Skin of body (tissue), 2 donors: ENCODE data around the gene DBNL. TPM values are rescaled to one million over a fixed set of nuclear protein-coding genes. Genes with fewer than 3 reads are reported as not detected.
"Not testable (repeated sequence)": the region's sequence is repeated elsewhere in the genome, so short reads cannot be mapped to it uniquely, and the experiment has no call there.

Source experiments
- DNase-seq: peaks from one replicate; lab custom pipeline; 2025; lab: John Stamatoyannopoulos, UW
- total RNA-seq: library from RNA; depleted of rRNA; stranded (reverse); fragments of >200 nt; gene quantifications from one replicate; pipeline ENCODE4 v1.2.3, GENCODE V29; 2014

The DBNL gene
- total RNA-seq: 47.2 TPM

DNA sequence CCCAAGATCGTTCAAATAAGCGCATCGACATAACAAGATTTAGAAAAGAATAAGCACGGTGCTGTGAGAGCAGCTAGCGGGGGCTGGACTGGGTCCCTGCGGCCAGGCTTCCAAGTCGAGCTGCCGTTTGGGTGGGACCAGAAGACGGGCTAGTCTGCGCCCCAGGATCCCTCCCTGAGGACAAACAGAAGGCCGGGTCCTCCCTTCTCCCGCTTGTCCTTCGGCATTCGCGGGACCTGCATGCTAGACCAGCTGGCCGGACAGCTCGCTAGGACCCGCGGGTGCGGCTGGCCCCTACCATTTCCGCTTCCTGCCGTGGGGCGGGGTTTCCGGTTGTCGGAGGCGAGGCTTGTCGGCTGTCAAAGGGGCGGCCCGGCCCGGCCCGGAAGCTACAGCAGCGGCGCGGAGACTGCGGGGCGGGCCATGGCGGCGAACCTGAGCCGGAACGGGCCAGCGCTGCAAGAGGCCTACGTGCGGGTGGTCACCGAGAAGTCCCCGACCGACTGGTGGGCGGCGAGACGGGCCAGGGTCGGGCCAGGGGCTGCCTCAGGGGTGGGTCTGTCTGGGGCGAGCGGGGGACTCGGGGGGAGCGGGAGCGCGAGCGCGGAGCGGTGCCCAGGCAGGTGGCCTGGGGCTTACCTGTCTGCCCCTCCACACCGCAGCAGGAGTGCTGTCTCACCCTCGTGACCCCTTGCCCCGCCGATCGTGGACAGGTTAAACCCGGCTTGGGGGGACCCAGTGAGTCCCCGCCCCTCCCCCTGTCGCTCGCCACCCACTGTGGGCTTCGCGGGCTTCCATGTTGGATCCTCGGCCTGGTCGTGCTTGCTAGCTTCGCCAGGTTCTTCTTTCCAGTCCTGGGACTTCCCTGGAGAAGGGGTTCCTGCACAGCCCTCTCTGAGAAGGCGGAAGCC is at the start of gene DBNL:
DBNL (plus strand) TSS at position 388 of the 911 bp plus-strand sequence; CDS start at position 424, 36 bp downstream.
- peak; percentile 74 for DNase-seq

DNA sequence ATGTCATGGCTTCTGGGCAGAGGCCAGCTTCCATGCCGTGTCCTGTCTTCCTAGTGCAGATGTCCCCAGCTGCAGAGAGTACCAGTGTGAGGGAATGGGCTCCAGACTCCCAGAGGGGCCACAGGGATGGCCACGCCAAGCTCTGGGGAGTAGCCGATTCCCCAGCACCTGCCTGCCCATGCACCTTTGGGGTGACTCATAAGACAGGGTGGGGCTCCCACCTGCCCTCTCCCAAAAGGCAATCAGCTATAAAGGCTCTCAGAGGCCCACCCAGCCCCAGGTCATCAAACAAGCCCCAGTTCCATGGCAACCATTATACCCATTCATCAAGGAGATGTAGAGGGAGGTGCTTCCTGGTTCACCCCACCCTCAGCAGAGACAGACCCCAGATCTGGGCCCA is 47.0 kb upstream of the DBNL start, which contains the start of gene SPDYE1:
SPDYE1 (plus strand) TSS at position 366 of the 400 bp plus-strand sequence. CDS start 2,053 bp downstream, outside the sequence.
- not testable (repeated sequence) for DNase-seq

DNA sequence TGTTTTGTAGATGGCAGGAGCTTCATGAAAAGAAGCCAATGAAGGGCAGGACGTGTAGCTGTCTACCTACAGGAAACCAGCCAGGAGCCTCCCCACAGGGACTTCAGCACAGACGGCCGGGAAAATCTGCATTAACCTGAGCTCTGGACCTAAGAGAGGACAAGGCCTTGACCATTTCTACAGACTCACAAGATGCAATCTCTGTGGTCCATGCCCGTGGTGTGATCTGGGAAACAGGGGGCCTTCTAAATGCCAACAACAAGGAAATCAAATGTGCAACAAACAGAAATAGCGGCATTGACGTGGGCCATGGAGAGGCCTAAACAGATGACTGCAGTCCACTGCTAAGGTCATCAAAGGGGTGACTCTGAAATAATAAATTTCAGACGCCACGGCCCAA is 32.4 kb upstream of the DBNL start:
- not testable (repeated sequence) for DNase-seq

DNA sequence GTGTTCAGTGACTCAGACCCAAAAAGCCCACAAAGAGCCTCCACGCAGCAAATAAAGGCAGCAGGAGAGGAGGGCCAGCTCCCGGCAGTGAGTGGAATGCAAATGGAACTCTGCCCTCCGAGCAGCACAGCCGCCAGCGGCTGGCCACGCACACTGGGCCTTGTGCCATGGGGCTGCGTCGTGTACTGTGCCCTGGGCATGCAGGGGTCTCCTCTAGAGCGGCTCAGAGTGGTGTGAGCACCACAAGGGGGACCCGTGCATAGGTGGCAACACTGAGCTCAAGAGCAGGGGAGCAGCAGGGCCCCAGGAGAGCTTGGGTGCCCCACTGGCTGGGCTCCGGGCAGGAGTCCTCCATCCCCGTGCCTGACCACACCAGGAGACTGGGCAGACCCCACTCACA is 29.4 kb upstream of the DBNL start:
- not testable (repeated sequence) for DNase-seq

DNA sequence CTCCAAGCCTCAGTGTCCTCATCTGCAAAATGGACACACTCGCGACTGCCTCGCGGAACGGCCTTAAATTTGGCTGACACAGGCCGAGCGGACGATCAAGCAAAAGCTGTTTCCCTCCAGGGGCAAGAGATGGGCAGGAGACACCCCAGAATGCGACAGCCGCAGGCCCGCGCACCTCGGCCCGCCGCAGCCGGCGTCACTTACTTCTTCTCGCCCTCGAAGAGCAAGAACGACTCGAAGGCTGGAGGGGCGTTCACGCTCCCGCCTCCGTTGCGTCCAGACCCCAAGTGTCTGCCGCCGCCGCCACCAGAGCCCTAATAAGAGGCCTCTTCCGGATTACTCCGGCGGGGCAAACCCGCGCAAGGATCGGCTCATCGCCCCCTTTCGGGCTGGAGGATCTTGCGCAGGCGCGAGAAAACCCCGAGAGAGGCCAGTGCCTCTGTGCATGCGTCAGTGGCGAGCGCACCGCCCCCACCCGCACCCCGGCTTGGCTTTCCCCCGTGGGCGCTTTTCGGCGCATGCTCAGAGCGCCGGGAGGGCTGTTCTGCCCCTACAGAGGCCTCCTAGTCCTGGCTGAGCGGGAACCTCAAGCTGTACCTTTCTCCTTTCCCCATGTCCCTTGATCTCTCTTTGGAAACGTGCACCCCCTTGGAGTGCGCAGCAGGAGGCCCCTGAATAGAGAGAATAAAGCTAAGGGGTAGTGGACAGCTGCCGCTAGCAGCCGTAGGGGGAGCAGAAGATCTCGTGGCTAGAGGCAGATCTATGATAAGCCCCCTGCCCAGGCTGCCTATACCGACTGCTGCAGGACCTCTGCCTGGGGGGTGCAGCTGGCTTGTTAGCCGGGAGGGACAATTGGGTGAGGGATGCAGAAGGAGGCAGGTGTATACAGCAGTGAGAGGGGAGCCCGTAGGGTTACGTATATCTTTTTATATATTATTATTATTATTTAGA is 25.4 kb upstream of the DBNL start:
- DNase-seq: peak; percentile 92

DNA sequence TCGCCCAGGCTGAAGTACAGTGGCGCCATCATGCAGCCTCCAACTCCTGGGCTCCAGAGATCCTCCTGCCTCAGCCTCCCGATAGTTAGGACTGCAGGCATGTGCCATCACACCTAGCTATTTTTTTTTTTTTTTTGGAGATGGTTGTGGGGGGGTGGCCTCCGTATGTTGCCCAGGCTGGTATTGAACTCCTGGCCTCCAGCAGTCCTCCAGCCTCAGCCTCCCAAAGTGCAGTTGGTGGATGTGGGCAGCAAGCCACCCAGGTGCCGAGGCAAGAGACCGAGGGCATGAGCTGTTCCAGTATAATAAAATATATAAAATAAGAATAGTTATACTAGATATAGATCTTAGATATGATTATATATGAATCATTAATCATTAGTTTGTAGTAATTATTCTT is 24.7 kb upstream of the DBNL start:
- DNase-seq: not testable (repeated sequence)

DNA sequence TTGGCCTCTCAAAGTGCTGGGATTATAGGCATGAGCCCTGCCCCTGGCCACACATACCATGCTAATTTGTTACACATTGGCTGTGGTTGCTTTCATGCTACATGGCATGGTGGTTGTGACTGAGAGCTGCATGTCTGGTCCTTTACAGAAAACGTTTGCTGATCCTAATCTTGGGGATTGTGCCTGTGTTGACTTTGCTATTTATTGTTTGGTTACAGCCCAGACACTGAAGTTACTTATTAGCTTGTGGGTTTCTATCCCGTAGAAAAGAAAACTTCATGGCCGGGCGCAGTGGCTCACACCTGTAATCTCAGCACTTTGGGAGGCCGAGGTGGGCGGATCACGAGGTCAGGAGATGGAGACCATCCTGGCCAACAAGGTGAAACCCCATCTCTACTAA is 22.4 kb upstream of the DBNL start:
- not testable (repeated sequence) for DNase-seq

DNA sequence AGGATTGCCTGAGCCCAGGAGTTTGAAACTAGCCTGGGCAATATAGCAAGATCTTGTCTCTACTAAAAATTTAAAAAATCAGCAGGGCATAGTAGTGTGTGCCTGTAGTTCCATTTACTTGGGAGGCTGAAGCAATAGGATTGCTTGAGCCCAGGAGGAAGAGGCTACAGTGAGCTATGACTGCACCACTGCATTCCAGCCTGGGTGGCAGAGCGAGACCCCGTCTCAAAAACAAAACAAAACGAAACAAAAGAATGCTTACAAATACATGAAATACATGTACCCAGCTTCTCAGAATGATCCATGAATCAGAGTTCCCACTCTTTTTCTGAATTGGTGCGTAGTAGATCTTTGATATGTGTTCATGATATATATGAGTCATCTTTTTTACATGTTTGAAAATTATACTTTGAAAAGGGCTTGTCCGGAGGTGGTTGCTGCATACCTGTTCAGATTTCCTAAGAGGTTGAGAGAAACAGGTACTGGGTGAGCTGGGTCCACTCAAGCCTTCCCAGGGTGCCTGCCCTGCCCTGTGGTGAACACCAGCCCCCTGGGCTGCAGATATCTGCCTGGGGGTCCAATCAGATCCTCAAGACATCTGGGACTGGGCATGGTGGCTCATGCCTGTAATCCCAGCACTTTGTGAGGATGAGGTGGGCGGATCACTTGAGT is 21.6 kb upstream of the DBNL start:
- DNase-seq: not testable (repeated sequence)

DNA sequence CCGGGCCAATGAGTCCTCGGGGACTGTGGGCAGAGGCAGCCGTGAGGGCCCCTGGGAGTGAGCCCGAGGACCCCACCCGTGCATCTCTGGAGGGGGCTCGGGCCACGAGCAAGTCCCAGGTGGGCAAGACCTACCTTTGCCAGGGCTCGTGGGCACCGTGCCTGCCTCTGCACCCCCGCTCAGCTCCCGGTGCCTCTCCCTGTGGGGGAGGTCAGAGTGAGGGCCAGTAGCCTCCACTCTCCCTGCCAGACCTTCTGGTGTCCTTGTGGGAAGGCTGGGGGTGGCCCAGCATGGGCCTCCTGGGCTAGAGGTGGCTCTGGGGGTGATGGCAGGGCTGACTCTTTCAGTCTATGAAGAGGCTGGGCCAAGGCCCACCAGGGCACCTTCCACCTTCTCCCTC is 15.1 kb upstream of the DBNL start:
- not testable (repeated sequence) for DNase-seq

DNA sequence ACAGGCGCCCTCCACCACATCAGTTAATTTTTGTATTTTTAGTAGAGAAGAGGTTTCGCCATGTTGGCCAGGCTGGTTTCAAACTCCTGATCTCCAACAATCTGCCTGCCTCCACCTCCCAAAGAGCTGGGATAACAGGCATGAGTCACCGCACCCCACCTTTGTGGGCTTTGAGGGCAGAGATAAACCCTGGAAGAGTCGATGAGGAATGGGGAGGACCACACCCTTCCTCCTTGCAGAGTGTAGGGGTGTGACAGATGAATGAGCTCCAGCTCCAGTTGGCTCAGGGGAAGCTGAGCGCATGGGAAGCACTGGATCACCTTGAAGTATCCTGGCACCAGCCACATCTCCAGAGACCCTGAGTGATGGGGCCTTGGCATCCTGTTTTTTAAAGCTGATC is 14.5 kb upstream of the DBNL start:
- DNase-seq: not testable (repeated sequence)

DNA sequence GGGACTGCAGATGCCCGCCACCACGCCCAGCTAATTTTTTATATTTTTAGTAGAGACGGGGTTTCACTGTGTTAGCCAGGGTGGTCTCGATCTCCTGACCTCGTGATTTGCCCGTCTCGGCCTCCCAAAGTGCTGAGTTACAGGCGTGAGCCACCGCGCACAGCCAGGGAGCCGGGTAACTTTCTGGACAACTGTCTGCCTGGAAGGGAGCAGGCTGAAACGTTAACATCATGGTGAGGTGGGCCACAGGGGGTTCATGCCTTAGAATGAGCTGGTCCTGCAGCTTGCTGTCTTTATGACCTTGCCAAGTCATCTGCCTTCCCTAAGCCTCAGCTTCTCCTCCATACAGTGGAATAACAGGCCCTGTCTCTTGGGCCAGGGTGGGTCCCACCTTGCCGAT is 13.2 kb upstream of the DBNL start:
- not testable (repeated sequence) for DNase-seq

DNA sequence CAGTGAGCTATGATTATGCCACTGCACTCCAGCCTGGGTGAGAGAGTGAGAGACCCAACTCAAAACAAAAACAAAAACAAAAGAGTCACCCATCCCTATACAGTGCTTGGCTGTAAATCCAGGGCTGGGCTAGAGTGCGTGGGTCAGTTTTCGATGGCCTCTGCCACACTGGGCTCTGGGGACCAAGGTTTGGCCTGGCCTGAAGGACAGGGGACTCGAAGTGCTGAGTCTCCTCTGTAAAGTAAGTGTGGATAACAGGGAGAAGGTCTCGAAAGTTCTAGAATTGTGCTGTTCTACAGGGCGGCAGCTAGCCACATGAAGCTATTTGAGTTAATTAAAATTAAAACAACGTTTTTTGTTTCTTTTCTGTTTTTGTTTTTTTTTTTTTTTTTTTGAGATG is 12.5 kb upstream of the DBNL start:
- not testable (repeated sequence) for DNase-seq

DNA sequence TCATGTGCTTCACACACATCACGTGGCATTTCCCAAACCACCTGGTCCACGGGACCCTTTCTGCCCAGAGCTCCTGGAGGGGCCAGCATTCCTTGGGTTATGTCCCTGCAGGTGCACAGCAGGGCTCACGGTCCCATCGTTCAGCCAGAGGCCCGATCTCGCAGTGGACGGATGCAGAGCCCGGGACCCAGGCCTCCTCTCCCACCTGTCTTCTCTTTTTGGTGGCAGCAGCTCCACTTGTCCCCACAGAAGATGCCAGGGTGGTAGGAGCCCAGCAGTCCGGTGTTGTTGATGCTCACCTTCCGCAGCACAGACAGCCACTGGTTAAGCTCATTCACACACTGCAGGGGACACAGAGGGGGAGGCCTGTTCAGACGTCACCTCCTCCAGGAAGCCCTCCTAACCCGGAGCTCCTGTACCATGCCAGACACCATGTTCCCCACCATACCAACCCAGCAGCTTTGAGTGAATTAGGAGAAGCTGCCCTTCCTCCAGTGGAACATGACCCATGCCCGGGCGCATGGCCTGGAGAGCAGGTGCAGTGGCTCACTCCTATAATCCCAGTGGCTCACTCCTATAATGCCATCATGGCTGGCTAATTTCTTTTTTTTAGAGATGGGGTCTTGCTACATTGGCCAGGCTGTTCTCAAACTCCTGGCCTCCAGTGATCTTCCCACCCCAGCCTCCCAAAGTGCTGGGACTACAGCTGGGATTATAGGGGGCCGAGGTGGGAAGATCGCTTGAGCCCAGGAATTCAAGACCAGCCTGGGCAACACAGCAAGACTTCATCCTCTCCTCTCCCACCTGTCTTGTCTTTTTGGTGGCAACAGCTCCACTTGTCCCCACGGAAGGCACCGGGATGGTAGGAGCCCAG is 10.3 kb upstream of the DBNL start:
- not testable (repeated sequence) for DNase-seq

DNA sequence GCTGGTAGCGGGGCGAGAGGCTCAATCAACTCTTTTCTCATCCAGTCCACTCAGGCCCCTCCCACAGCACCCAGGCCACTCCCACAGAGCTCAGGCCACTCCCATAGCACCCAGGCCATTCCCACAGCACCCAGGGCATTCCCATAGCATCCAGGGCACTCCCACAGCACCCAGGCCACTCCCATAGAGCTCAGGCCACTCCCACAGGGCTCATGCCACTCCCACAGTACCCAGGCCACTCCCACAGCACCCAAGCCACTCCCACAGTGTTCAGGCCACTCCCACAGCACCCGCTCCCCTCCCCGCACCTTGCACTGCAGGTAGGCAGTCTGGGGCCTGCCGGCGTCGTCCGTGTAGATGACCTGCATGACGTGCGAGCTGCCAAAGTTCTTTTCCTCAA is 8.1 kb upstream of the DBNL start:
- DNase-seq: not testable (repeated sequence)

DNA sequence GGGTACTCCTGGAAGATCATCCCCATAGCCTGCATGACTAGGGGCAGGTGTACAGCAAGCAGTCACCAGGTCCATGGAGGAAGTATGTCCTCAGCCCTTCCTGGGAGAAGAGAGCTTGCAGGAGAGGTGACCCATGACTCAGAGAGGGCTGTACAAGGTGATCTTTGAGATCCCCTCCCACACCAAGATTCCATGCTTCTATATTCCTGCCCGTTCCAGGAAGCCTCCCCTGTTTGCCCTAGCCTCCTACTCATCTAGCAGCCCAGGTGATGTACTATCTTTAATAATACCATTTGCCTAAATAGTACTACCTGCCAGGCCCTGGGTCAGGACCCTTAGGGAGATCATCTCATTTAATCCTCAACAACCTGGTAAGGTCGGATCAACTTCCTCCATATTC is 6.6 kb upstream of the DBNL start:
- DNase-seq: not testable (repeated sequence)

DNA sequence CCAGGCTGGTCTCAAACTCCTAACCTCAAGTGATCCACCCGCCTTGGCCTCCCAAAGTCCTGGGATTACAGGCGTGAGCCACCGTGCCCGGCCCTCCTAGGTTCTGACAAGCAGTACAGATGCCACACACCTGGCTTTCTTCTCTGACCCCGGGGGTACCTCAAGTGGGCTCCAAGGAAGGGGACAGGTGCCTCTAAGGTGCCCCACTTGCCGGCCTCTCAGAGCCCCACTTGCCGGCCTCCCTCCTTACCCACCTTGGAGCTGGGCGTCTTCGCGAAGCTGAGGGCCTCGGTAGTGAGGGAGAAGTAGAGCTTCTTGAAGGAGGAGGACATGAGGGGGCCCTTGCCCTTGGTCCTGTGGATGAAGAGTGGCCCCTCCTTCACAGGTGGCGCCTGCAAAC is 5.9 kb upstream of the DBNL start:
- not testable (repeated sequence) for DNase-seq

DNA sequence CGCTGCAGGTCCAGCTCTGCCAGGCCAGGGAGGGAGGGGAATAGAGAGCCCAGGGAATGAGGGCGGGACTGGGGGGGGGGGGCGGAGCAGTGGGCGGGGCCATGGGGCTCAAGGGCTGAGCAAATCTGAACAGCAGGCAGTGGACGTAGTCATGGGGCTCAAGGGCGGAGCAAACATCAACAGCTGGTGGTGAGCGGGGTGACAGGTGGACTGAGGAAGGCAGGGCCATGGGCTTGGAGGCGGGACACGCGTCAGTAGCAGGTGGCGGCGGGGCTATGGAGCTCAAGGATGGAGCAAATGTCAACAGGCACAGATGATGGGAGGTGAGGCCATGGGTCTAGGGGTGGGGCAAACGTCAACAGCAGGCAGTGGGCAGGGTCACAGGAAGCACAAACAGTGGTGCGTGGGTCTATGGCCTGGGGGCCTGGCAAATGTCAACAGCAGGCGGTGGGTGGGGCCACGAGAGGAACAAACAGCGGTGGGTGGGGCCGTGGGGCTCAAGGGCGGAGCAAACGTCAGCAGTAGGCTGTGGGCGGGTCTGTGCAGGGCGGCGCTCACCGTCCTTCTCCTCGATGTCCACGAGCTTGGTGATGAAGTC is 5.4 kb upstream of the DBNL start:
- peak; percentile 43 for DNase-seq

DNA sequence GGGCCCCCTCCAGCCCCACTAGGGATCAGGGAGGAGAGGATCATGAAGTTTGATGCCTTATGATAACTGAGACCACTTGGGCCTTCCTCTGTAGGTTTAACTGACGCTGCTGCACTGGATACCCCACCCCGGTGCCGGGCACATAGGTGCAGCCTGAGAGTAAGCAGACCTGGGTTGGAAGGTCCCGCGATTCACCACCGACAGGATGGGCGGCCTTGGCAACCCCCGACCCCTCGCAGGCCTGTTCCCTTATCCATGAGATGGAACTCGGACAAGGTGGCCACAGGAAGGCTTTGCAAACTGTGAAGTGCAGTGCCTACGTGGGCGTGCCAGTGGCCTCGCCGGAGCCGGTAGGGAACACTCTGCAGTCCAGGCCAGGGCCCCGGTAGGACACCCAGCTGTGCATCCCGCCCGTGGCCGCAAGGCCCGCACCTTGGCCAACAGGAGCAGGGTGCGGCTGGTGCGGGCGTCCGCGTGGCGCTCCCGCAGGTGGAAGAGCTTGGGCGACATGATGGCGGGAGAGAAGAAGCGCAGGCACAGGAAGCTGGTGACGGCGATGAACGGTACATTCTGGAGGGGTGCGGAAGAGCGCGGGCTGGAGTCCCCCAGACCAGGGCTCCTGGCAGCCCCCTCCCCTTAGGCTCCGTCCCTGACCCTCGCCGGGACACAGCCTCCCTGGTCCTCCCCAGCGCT is 4.6 kb upstream of the DBNL start:
- not testable (repeated sequence) for DNase-seq

DNA sequence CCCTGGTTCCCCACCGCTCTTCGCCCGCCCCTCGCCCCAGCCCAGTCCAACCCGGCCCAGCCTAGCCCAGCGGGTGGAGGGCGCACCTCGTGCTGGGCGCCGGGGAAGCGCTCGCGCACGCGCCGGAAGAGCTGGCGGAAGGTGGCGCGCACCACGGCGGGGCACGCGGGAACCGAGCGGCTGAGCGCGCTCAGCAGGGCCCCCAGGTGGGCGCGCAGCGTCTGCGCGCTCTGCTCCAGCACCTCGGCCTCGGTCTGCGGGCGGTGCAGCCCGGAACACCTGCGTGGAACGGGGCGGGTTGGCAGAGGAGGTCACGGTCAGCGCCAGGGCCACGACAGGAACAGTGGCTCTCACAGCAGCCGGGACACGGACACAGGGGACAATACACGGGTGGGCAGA is 4.0 kb upstream of the DBNL start:
- DNase-seq: not testable (repeated sequence)
